K562 (cell line): ENCODE results near the gene BEST2. TPM values are rescaled to one million over a fixed set of nuclear protein-coding genes. Genes with fewer than 3 reads are reported as not detected.

Source experiments
- ARHGAP35 ChIP-seq: fragments of 450-650 bp; IDR thresholded peaks from 2 replicates; pipeline ENCODE4 v1.6.1; 2018; ENCODE audit not compliant: partially characterized antibody
- ATF7 ChIP-seq: fragments of 450-650 bp; IDR thresholded peaks from 2 replicates; pipeline ENCODE4 v1.7.1; 2014; ENCODE audit warnings: mild to moderate bottlenecking, moderate library complexity
- CGGBP1 ChIP-seq: fragments of 250-450 bp; sonication (Bioruptor Pico); IDR thresholded peaks from 2 replicates; pipeline ENCODE4 v1.9.0; 2021; ENCODE audit warnings: mild to moderate bottlenecking
- DNMT1 ChIP-seq: fragments of 450-650 bp; IDR thresholded peaks from 2 replicates; pipeline ENCODE4 v1.6.1; 2016; ENCODE audit warnings: antibody characterized with exemption, mild to moderate bottlenecking
- EWSR1 ChIP-seq: fragments of 450-650 bp; IDR thresholded peaks from 2 replicates; pipeline ENCODE4 v1.6.1; 2018; ENCODE audit warnings: borderline replicate concordance, mild to moderate bottlenecking, low read depth, moderate library complexity; ENCODE audit not compliant: partially characterized antibody
- HLTF ChIP-seq: fragments of 450-650 bp; IDR thresholded peaks from 2 replicates; pipeline ENCODE4 v1.6.1; 2016
- KLF13 ChIP-seq: fragments of 450-650 bp; IDR thresholded peaks from 2 replicates; pipeline ENCODE4 v1.6.1; 2016; ENCODE audit warnings: missing genetic modification characterization, low read depth, mild to moderate bottlenecking, missing compliant biosample characterization, moderate library complexity, borderline replicate concordance
- MAFF ChIP-seq: IDR thresholded peaks from 2 replicates; pipeline ENCODE4 v1.6.1; 2012; ENCODE audit warnings: low read length, improper control_type of control experiment
- NELFE ChIP-seq: IDR thresholded peaks from 2 replicates; pipeline ENCODE4 v1.6.1; 2011; ENCODE audit warnings: mild to moderate bottlenecking; ENCODE audit not compliant: insufficient read depth, insufficient read length
- PBX2 ChIP-seq, 2 experiments: IDR thresholded peaks in 1 of 2; conservative IDR thresholded peaks in 1 of 2; 2 replicates each; pipeline ENCODE4 v1.6.1; 2016; ENCODE audit warnings: low read depth in 2 of 2, mild to moderate bottlenecking in 1 of 2, missing compliant biosample characterization in 1 of 2, missing genetic modification characterization in 1 of 2, moderate library complexity in 1 of 2
- RAD51 ChIP-seq: fragments of 450-650 bp; IDR thresholded peaks from 2 replicates; pipeline ENCODE4 v1.7.1; 2016; ENCODE audit warnings: low read depth, mild to moderate bottlenecking, borderline replicate concordance
- SETDB1 ChIP-seq: IDR thresholded peaks from one replicate; pipeline ENCODE4 v1.6.1; 2012; ENCODE audit warnings: low read length, control low read depth, inconsistent platforms
- SUPT5H ChIP-seq: fragments of 450-650 bp; IDR thresholded peaks from 2 replicates; pipeline ENCODE4 v1.6.1; 2016
- ZKSCAN8 ChIP-seq: fragments of 200-800 bp; sonication (Bioruptor generic); IDR thresholded peaks from 2 replicates; pipeline ENCODE4 v1.6.1; 2016; ENCODE audit warnings: missing genetic modification characterization, missing compliant biosample characterization
- polyA plus RNA-seq, 8 experiments: library from polyadenylated mRNA; depleted of rRNA in 4 of 8; stranded (reverse) in 5 of 8; unstranded in 3 of 8; fragments of >200 nt; fragmentation: Nextera tagmentation in 2 of 8; fragmentation: Illumina TruSeq in 1 of 8; extraction: Ambion mirVana in 2 of 8; extraction: Trizol in 1 of 8; gene quantifications; 2 replicates each; pipeline versions ENCODE4 v1.2.1 to v1.2.3, GENCODE V29; 2011 to 2014; ENCODE audit warnings: inconsistent platforms in 1 of 8, missing spikeins in 1 of 8
- total RNA-seq, 7 experiments: library from RNA; depleted of rRNA in 6 of 7; stranded (reverse); fragments of >200 nt in 6 of 7; fragmentation: Illumina TruSeq in 2 of 7; extraction: Trizol in 2 of 7; gene quantifications; 2 replicates each; pipeline versions ENCODE4 v1.2.1 to v1.2.3, GENCODE V29; 2011 to 2021; ENCODE audit warnings: low replicate concordance in 1 of 7
- TF ChIP-seq, protein P1 (sequence below): fragments of 250-450 bp; sonication (Bioruptor Pico); IDR thresholded peaks from 2 replicates; pipeline ENCODE4 v1.8.0; 2021; ENCODE audit warnings: moderate library complexity, mild to moderate bottlenecking, inconsistent platforms
- TF ChIP-seq, protein P2 (sequence below), 2 experiments: fragments of 450-650 bp; IDR thresholded peaks; 2 replicates each; pipeline ENCODE4 v1.6.1; 2018; ENCODE audit warnings: mild to moderate bottlenecking in 2 of 2, low read depth in 1 of 2; ENCODE audit not compliant: partially characterized antibody in 2 of 2
- TF ChIP-seq, protein P3 (sequence below): fragments of 250-450 bp; sonication (Bioruptor Pico); IDR thresholded peaks from 2 replicates; pipeline ENCODE4 v1.8.0; 2022; ENCODE audit warnings: inconsistent platforms

Gene BEST2
- total and polyA plus RNA-seq, 9 of the 15 experiments (the other 6 are each of a cell fraction or from before 2014, with no cell fraction given): not detected

DNA sequence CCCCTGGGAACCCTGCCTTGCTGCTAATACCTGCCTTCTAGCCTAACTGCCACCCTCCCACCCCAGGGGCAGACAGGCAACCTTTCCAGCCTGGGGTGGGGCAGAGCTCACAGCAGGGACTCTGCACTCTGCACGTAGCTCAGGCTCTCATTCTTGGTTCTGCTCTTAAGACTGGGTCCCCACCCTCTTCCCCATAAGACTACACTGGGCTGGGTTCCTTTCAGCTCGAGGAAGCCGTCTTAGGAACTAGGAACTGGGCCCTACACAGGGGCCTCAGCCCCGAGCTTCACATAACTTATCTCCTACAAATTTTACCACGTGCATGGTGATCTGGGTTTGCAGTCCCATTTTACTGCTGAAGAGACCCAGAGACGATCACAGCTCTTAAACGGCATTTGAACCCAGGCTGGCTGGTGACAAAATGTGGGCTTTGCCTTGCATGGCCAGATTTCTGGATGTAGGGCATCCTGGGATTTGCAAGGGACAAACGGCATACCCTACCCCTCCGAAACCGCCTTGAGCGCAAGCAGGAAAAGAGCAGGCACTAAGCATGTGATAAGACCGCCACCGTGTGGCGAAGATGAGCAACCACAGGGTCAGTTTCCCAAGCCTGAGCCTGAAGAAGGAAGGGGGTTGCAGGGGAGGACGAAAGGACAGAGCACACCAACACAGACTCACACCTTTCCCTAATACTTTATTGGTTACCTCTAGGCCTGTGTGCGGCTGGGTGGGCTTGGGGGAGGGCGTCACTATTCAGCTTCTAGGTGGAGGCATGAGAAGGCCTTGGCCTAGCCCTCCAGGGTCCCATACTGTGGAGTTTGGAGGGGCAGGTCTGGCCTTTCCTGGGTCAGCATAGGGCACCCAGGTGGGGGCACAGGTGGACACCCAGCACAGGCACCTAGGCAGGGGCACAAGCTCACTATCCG lies 44.8 kb downstream of the BEST2 start (continued):
- TF ChIP-seq RAD51: peak; percentile 11; the same call in 1 of the 2 replicates
- no peak for TF ChIP-seq DNMT1
- TF ChIP-seq, protein P1, sequence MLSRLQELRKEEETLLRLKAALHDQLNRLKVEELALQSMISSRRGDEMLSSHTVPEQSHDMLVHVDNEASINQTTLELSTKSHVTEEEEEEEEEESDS (CRISPR knock-in tag): no peak
- no peak for TF ChIP-seq HLTF
- TF ChIP-seq MAFF: no peak
- TF ChIP-seq, protein P2, sequence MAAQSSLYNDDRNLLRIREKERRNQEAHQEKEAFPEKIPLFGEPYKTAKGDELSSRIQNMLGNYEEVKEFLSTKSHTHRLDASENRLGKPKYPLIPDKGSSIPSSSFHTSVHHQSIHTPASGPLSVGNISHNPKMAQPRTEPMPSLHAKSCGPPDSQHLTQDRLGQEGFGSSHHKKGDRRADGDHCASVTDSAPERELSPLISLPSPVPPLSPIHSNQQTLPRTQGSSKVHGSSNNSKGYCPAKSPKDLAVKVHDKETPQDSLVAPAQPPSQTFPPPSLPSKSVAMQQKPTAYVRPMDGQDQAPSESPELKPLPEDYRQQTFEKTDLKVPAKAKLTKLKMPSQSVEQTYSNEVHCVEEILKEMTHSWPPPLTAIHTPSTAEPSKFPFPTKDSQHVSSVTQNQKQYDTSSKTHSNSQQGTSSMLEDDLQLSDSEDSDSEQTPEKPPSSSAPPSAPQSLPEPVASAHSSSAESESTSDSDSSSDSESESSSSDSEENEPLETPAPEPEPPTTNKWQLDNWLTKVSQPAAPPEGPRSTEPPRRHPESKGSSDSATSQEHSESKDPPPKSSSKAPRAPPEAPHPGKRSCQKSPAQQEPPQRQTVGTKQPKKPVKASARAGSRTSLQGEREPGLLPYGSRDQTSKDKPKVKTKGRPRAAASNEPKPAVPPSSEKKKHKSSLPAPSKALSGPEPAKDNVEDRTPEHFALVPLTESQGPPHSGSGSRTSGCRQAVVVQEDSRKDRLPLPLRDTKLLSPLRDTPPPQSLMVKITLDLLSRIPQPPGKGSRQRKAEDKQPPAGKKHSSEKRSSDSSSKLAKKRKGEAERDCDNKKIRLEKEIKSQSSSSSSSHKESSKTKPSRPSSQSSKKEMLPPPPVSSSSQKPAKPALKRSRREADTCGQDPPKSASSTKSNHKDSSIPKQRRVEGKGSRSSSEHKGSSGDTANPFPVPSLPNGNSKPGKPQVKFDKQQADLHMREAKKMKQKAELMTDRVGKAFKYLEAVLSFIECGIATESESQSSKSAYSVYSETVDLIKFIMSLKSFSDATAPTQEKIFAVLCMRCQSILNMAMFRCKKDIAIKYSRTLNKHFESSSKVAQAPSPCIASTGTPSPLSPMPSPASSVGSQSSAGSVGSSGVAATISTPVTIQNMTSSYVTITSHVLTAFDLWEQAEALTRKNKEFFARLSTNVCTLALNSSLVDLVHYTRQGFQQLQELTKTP (IDR thresholded peaks at IDR 0.05; ENCODE audit: low read depth in 1 of 2, partially characterized antibody in 2 of 2): no peak
- TF ChIP-seq PBX2 (CRISPR knock-in tag; IDR thresholded peaks at IDR 0.05; ENCODE audit: low read depth): no peak
- TF ChIP-seq PBX2 (tag; conservative IDR thresholded peaks at IDR 0.05; ENCODE audit: low read depth): no peak
- TF ChIP-seq SETDB1: no peak
- TF ChIP-seq, protein P3, sequence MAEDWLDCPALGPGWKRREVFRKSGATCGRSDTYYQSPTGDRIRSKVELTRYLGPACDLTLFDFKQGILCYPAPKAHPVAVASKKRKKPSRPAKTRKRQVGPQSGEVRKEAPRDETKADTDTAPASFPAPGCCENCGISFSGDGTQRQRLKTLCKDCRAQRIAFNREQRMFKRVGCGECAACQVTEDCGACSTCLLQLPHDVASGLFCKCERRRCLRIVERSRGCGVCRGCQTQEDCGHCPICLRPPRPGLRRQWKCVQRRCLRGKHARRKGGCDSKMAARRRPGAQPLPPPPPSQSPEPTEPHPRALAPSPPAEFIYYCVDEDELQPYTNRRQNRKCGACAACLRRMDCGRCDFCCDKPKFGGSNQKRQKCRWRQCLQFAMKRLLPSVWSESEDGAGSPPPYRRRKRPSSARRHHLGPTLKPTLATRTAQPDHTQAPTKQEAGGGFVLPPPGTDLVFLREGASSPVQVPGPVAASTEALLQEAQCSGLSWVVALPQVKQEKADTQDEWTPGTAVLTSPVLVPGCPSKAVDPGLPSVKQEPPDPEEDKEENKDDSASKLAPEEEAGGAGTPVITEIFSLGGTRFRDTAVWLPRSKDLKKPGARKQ (CRISPR knock-in tag): no peak
- no peak for TF ChIP-seq CGGBP1
- TF ChIP-seq ATF7: peak; percentile 45; the same call in 1 of the 2 replicates
- TF ChIP-seq ZKSCAN8 (CRISPR knock-in tag): no peak
- no peak for TF ChIP-seq ARHGAP35
- no peak for TF ChIP-seq EWSR1
- no peak for TF ChIP-seq NELFE
- no peak for TF ChIP-seq KLF13 (tag)
- TF ChIP-seq SUPT5H: peak; percentile 40; the same call in 1 of the 2 replicates
